ENCODE results near the gene SNX5.

SNX5 gene

DNA sequence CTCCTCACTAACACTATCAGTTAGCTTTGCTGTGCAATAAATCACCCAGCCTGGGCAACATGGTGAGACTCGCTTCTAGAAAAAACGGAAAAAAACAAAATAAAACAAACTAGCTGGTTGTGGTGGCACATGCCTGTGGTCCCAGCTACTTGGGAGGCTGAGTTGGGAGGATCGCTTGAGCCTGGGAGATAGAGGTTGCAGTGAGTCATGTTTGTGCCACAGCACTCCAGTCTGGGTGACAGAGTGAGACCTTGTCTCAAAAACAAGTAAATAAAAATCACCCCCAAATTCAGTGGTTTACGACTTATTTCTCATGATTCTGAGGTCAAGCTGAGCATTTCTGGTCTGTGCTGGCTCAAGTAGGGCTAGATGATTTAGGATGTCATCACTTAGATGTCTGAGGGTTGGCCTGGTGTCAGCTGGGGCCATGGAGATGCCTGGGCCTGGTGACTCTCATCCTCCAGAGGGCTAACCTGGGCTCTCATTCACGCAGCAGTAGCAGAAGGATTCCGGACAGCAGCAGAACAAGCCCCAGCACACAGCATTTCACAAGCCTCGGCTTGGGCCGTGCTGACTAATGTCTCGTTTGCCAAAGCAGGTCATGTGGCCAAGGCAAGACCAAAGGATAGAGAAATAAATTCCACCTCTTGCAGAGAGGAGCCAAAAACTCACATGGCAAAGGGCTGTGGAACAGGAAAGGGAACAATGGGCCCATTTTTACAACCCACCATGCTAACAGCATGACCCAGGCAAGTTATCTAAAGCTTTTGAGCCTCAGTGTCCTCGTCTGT lies 32.7 kb upstream of the SNX5 start:
- TF ChIP-seq, protein P1, sequence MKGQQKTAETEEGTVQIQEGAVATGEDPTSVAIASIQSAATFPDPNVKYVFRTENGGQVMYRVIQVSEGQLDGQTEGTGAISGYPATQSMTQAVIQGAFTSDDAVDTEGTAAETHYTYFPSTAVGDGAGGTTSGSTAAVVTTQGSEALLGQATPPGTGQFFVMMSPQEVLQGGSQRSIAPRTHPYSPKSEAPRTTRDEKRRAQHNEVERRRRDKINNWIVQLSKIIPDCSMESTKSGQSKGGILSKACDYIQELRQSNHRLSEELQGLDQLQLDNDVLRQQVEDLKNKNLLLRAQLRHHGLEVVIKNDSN (IDR thresholded peaks at IDR 0.05): peak; percentile 39
- TF ChIP-seq MAX (IDR thresholded peaks at IDR 0.05): no peak

DNA sequence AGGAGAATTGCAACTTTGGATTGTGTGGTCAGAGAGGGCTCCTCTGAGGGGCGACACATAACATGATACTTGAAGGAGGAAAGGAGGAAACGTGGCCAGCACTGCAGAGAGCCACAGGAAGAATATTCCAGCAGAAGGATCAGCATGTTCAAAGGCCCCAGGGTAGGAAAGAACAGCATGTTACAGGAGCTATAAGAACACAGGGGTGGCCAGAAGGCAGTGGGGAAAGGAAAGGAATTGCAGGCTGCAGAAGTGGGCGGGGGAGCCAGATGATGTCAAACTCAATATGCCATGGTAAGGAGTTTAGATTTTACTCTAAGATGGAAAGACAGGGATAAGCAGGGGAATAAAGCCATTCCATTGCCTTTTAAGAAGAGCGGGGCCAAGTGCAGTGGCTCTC lies 31.0 kb upstream of the SNX5 start:
- no peak for TF ChIP-seq EP300 (IDR thresholded peaks at IDR 0.05; ENCODE audit: borderline replicate concordance)
- no peak for TF ChIP-seq NFIC (IDR thresholded peaks at IDR 0.05)
- TF ChIP-seq TCF12 (IDR thresholded peaks at IDR 0.05; ENCODE audit: low read depth): no peak
- TF ChIP-seq, protein P2, sequence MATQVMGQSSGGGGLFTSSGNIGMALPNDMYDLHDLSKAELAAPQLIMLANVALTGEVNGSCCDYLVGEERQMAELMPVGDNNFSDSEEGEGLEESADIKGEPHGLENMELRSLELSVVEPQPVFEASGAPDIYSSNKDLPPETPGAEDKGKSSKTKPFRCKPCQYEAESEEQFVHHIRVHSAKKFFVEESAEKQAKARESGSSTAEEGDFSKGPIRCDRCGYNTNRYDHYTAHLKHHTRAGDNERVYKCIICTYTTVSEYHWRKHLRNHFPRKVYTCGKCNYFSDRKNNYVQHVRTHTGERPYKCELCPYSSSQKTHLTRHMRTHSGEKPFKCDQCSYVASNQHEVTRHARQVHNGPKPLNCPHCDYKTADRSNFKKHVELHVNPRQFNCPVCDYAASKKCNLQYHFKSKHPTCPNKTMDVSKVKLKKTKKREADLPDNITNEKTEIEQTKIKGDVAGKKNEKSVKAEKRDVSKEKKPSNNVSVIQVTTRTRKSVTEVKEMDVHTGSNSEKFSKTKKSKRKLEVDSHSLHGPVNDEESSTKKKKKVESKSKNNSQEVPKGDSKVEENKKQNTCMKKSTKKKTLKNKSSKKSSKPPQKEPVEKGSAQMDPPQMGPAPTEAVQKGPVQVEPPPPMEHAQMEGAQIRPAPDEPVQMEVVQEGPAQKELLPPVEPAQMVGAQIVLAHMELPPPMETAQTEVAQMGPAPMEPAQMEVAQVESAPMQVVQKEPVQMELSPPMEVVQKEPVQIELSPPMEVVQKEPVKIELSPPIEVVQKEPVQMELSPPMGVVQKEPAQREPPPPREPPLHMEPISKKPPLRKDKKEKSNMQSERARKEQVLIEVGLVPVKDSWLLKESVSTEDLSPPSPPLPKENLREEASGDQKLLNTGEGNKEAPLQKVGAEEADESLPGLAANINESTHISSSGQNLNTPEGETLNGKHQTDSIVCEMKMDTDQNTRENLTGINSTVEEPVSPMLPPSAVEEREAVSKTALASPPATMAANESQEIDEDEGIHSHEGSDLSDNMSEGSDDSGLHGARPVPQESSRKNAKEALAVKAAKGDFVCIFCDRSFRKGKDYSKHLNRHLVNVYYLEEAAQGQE (IDR thresholded peaks at IDR 0.05; ENCODE audit: low read depth): no peak
- TF ChIP-seq RAD21 (IDR thresholded peaks at IDR 0.05; ENCODE audit: low read depth): no peak
- no peak for TF ChIP-seq CEBPB (IDR thresholded peaks at IDR 0.05)
- no peak for TF ChIP-seq YY1 (IDR thresholded peaks at IDR 0.05; ENCODE audit: low read depth)
- TF ChIP-seq FOXM1 (IDR thresholded peaks at IDR 0.05; ENCODE audit: borderline replicate concordance, low read depth): no peak
- TF ChIP-seq TAF1 (IDR thresholded peaks at IDR 0.05; ENCODE audit: low read depth): no peak
- no peak for TF ChIP-seq TEAD4 (IDR thresholded peaks at IDR 0.05)
- TF ChIP-seq ZBTB7A (IDR thresholded peaks at IDR 0.05; ENCODE audit: low read depth): no peak
- no peak for TF ChIP-seq EGR1 (IDR thresholded peaks at IDR 0.05)
- TF ChIP-seq MAX (IDR thresholded peaks at IDR 0.05): no peak
- TF ChIP-seq CREB1 (IDR thresholded peaks at IDR 0.05; ENCODE audit: low read depth): no peak

DNA sequence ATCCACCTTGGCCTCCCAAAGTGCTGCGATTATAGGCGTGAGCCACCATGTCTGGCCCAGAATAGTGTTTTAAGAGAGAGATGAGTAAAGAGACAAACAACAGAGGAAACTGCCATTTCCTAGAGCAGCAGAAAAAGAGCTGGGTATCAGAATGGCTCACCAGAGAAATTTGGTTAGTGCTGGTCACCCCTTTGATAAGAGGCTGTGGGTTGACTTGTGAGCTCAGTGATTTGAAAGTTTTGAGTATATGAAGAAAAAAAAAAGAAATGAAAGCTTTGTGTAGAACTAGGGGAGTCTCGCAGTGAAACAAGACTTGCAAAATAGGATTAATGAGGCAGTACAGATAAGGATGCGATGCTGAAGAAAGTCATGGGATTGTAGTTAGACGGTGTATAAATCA lies 29.9 kb upstream of the SNX5 start:
- no peak for TF ChIP-seq EGR1 (IDR thresholded peaks at IDR 0.05)
- TF ChIP-seq NFIC (IDR thresholded peaks at IDR 0.05): no peak

DNA sequence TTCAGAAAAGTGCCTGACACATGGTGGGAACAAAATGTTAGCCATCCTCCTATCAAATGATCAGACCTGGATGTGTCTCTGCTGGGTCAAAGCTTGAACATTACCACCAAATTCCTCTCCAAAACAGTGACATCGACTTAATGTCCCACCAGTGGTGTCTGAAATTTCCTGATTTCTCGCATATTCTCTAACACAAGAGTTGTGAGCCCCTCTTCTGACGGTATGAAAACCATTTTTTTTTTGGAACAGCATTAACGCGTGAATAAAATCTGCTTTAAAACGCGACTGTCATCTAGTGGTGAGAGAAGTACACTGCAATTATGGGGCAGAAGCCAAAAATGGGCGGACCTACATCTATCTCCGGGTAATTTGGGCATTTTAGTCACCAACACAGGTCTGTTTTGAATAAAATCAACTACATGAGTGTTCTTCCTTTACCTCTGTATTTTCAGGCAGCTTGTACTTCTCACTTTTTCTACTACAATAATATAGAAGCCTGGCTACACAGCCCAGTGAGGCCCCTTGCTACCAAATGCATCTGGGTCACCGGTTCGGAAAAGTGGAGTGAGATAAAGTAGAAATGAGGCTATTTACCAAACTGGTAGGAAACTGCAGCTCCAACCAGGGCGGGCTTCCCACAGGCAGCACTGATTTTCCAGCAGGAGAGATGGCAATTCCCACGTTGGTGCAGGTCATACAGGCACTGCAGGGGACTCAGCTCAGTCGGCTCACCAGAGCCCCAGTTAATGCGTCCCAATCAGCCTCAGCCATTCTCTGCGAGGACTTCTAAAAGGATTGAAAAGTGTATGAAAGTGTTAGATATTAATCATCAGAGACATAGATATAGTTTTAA lies 27.6 kb upstream of the SNX5 start:
- TF ChIP-seq RAD21 (IDR thresholded peaks at IDR 0.05; ENCODE audit: low read depth) (peak; percentile 79), NFIC (IDR thresholded peaks at IDR 0.05) (peak; percentile 79), CREB1 (IDR thresholded peaks at IDR 0.05; ENCODE audit: low read depth) (no peak)

- TF ChIP-seq CREB1 (IDR thresholded peaks at IDR 0.05; ENCODE audit: low read depth) (no peak), CEBPB (IDR thresholded peaks at IDR 0.05) (no peak), RAD21 (IDR thresholded peaks at IDR 0.05; ENCODE audit: low read depth) (no peak), EGR1 (IDR thresholded peaks at IDR 0.05) (no peak), FOXM1 (IDR thresholded peaks at IDR 0.05; ENCODE audit: borderline replicate concordance, low read depth) (no peak), EP300 (IDR thresholded peaks at IDR 0.05; ENCODE audit: borderline replicate concordance) (no peak)
- TF ChIP-seq, protein P1 (IDR thresholded peaks at IDR 0.05): no peak
These were observed 25.0 kb upstream of the SNX5 start for GRCh38 chr20:17993546-17993945.

DNA sequence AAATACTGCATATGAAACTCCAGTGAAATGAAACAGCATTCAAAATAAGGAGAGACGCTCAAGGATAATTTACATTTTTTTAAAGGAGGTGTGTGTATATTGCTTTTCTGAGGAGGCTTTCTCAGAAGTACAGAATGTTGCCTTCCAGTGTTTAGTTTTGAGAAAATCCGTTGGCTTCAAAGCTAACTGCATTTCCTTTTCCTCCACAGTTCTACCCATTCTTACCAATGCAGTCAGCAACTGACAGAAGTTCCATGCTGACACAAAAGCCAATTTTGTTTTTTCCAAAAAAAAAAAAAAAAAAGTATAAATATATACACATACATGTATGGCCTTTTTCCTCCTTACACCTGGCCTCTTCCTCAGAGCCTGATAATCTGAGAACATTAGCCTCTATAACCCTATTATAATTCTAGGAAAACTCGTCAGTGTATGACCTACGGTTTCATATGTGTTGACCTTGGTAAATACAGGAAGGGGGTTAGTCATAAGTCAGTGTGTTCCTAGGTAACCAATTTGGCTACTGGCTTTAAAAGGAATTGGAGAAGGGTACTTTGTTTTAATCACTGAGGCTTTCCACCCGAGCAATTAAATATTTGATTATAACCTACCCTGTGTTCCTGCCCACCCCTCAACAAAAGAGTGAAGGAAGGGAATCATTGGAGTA lies 24.4 kb upstream of the SNX5 start:
- TF ChIP-seq NFIC (IDR thresholded peaks at IDR 0.05) (no peak), CEBPB (IDR thresholded peaks at IDR 0.05) (no peak), YY1 (IDR thresholded peaks at IDR 0.05; ENCODE audit: low read depth) (no peak), RAD21 (IDR thresholded peaks at IDR 0.05; ENCODE audit: low read depth) (no peak), ZBTB7A (IDR thresholded peaks at IDR 0.05; ENCODE audit: low read depth) (no peak), CREB1 (IDR thresholded peaks at IDR 0.05; ENCODE audit: low read depth) (no peak), EGR1 (IDR thresholded peaks at IDR 0.05) (no peak), EP300 (IDR thresholded peaks at IDR 0.05; ENCODE audit: borderline replicate concordance) (no peak), TCF12 (IDR thresholded peaks at IDR 0.05; ENCODE audit: low read depth) (no peak), TEAD4 (IDR thresholded peaks at IDR 0.05) (no peak), TAF1 (IDR thresholded peaks at IDR 0.05; ENCODE audit: low read depth) (no peak), MAX (IDR thresholded peaks at IDR 0.05) (no peak), FOXM1 (IDR thresholded peaks at IDR 0.05; ENCODE audit: borderline replicate concordance, low read depth) (no peak)
- TF ChIP-seq, protein P2 (IDR thresholded peaks at IDR 0.05; ENCODE audit: low read depth): no peak
- TF ChIP-seq, protein P1 (IDR thresholded peaks at IDR 0.05): no peak
